Mesenchymal stem cell (in vitro differentiated cells and primary cell): ENCODE data around the gene OR2A25.

ENCODE experiments used
- DNase-seq: peaks from one replicate; pipeline ENCODE4 v3.0.0-alpha.2; 2013
- H2AFZ ChIP-seq: one replicate; pipeline ENCODE4 v1.6.1; 2013; ENCODE audit warnings: low read depth, mild to moderate bottlenecking, control low read depth, inconsistent platforms, low read length, moderate library complexity
- H2AK5ac ChIP-seq: 2 replicates; pipeline ENCODE4 v1.6.1; 2013; ENCODE audit warnings: low read length, moderate library complexity, mild to moderate bottlenecking, inconsistent platforms; ENCODE audit not compliant: severe bottlenecking
- H2BK120ac ChIP-seq: one replicate; pipeline ENCODE4 v1.6.1; 2013; ENCODE audit warnings: low read depth, mild to moderate bottlenecking, inconsistent platforms, low read length, moderate library complexity
- H2BK12ac ChIP-seq, 2 experiments: one replicate each; pipeline ENCODE4 v1.6.1; 2013; ENCODE audit warnings: inconsistent platforms in 2 of 2, low read length in 2 of 2, mild to moderate bottlenecking in 2 of 2, moderate library complexity in 2 of 2, control low read depth in 1 of 2
- H2BK15ac ChIP-seq: one replicate; pipeline ENCODE4 v1.6.1; 2013; ENCODE audit warnings: mild to moderate bottlenecking, low read depth, inconsistent platforms; ENCODE audit not compliant: poor library complexity, severe bottlenecking
- H2BK5ac ChIP-seq: 2 replicates; pipeline ENCODE4 v1.6.1; 2013; ENCODE audit warnings: low read depth, mild to moderate bottlenecking, low read length, control low read depth, inconsistent platforms; ENCODE audit not compliant: poor library complexity, severe bottlenecking
- H3K14ac ChIP-seq, 2 experiments: one replicate each; pipeline ENCODE4 v1.6.1; 2013; ENCODE audit warnings: inconsistent platforms in 2 of 2, low read length in 2 of 2, control low read depth in 1 of 2, mild to moderate bottlenecking in 1 of 2, moderate library complexity in 1 of 2
- H3K18ac ChIP-seq, 2 experiments: one replicate each; pipeline ENCODE4 v1.6.1; 2013; ENCODE audit warnings: inconsistent platforms in 2 of 2, low read length in 2 of 2, control low read depth in 1 of 2, low read depth in 1 of 2, mild to moderate bottlenecking in 1 of 2
- H3K23ac ChIP-seq, 2 experiments: one replicate each; pipeline ENCODE4 v1.6.1; 2013; ENCODE audit warnings: inconsistent platforms in 2 of 2, low read length in 2 of 2, mild to moderate bottlenecking in 2 of 2, moderate library complexity in 2 of 2, control low read depth in 1 of 2
- H3K27ac ChIP-seq: 2 replicates; pipeline ENCODE4 v1.5.1; 2013; ENCODE audit warnings: mild to moderate bottlenecking, moderate library complexity, low read length, control low read depth, inconsistent platforms; ENCODE audit not compliant: poor library complexity, severe bottlenecking
- H3K27me3 ChIP-seq, 2 experiments: 2 replicates each; pipeline versions ENCODE4 v1.6.1 to v1.7.0; 2013; ENCODE audit warnings: low read length in 2 of 2, mild to moderate bottlenecking in 2 of 2, moderate library complexity in 2 of 2, control low read depth in 1 of 2, inconsistent platforms in 1 of 2; ENCODE audit not compliant: control insufficient read depth in 1 of 2, insufficient read depth in 1 of 2
- H3K36me3 ChIP-seq, 2 experiments: 2 replicates each; pipeline versions ENCODE4 v1.6.1 to v1.7.0; 2013; ENCODE audit warnings: low read length in 2 of 2, control low read depth in 1 of 2, inconsistent platforms in 1 of 2, low read depth in 1 of 2, mild to moderate bottlenecking in 1 of 2; ENCODE audit not compliant: insufficient read depth in 2 of 2, control insufficient read depth in 1 of 2
- H3K4ac ChIP-seq, 2 experiments: one replicate each; pipeline ENCODE4 v1.6.1; 2013; ENCODE audit warnings: inconsistent platforms in 2 of 2, low read length in 2 of 2, mild to moderate bottlenecking in 2 of 2, moderate library complexity in 2 of 2, control low read depth in 1 of 2, low read depth in 1 of 2
- H3K4me1 ChIP-seq: 2 replicates; pipeline ENCODE4 v1.6.1; 2013; ENCODE audit warnings: low read depth, low read length, control low read depth; ENCODE audit not compliant: control insufficient read depth, insufficient read depth
- H3K4me2 ChIP-seq: 2 replicates; pipeline ENCODE4 v1.6.1; 2013; ENCODE audit warnings: low read length, mild to moderate bottlenecking, inconsistent platforms; ENCODE audit not compliant: poor library complexity, severe bottlenecking
- H3K4me3 ChIP-seq, 2 experiments: 2 replicates each; pipeline versions ENCODE4 v1.5.1 to v1.7.0; 2013; ENCODE audit warnings: low read length in 2 of 2, mild to moderate bottlenecking in 2 of 2, control low read depth in 1 of 2, low read depth in 1 of 2; ENCODE audit not compliant: insufficient read depth in 1 of 2
- H3K79me1 ChIP-seq: replicated peaks from 2 replicates; pipeline ENCODE4 v1.6.1; 2013; ENCODE audit warnings: mild to moderate bottlenecking, control low read depth, low read length, inconsistent platforms; ENCODE audit not compliant: poor library complexity, severe bottlenecking
- H3K9ac ChIP-seq: 2 replicates; pipeline ENCODE4 v1.7.0; 2013; ENCODE audit warnings: mild to moderate bottlenecking, low read length, moderate library complexity
- H3K9me3 ChIP-seq: 2 replicates; pipeline ENCODE4 v1.7.0; 2013; ENCODE audit warnings: mild to moderate bottlenecking, low read length; ENCODE audit not compliant: control insufficient read depth
- H4K8ac ChIP-seq: one replicate; pipeline ENCODE4 v1.6.1; 2013; ENCODE audit warnings: inconsistent platforms, mild to moderate bottlenecking, low read length, moderate library complexity
- H4K91ac ChIP-seq: one replicate; pipeline ENCODE4 v1.6.1; 2013; ENCODE audit warnings: mild to moderate bottlenecking, low read length, inconsistent platforms
- WGBS: methylation state at CpG from one replicate; pipeline ENCODE4 v1.1.7; 2013; ENCODE audit warnings: mixed read lengths; 5-methylcytosine and 5-hydroxymethylcytosine counted together

The OR2A25 gene

DNA sequence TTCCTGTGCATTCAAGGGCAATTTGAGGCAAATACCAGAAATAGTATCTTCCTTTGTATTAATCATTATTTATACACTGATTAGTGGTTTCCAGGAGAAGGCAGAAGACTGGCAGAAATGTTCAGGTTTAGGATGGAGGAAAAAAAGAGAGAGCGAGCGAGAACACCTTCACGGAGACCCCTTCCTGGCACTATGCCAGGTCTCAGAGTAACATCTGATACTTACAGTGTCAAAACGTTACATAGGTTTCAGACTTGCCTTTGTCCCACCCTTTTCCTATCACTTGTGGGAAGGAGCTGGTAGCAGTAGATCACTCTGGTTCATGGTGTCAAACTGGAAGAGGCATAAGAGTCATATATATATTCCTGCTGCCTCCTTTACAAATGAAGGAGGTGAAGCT is 17.1 kb downstream of the OR2A25 start:
- no peak overlapping the region for H2AK5ac ChIP-seq
- no peak overlapping the region for H2BK12ac ChIP-seq
- H2BK5ac ChIP-seq, result no peak overlapping the region
- no peaks in the 10 kb centered on the region for H3K27me3 ChIP-seq
- H3K9me3 ChIP-seq, result no peaks in the 10 kb centered on the region
- no peak overlapping the region for H3K27ac ChIP-seq
- H4K91ac ChIP-seq, result no peak overlapping the region
- H3K4me1 ChIP-seq, result no peaks in the 10 kb centered on the region
- no peak overlapping the region for H3K23ac ChIP-seq
- H2AFZ ChIP-seq, result no peak overlapping the region
- no peaks in the 10 kb centered on the region for H3K79me1 ChIP-seq
- no peak for DNase-seq
- no peak overlapping the region for H3K4me2 ChIP-seq
- H3K18ac ChIP-seq, result no peak overlapping the region
- no peak overlapping the region for H3K4ac ChIP-seq
- no peak overlapping the region for H3K14ac ChIP-seq
- 20% methylated on average over 1 of the region's 4 CpGs for WGBS
- no peaks in the 10 kb centered on the region for H3K36me3 ChIP-seq
- no peak overlapping the region for H4K8ac ChIP-seq
- H3K4me3 ChIP-seq, result no peak overlapping the region
- H3K9ac ChIP-seq, result no peak overlapping the region
- H2BK15ac ChIP-seq, result no peak overlapping the region
- H2BK120ac ChIP-seq, result no peak overlapping the region

DNA sequence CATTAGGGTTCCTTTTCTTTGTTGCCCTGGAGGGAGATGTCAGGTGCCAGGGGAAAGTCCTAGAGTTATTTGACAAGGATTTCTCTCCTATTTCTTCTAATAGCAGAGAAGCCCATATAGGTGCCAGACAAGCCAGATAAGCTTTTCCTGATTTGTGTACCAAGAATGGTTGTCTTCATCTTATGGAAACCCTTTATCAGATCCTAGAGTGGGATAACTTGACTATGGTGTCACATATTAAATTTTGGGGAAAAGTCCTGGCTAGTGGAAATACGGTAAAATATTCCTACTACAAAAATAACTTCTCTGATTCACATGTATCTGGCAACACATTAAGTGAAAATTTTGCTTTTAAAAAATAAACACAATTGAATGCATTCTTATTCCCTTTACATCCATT is 17.6 kb downstream of the OR2A25 start:
- Histone ChIP-seq H2AK5ac (no peak overlapping the region), H2BK120ac (no peak overlapping the region), H4K91ac (no peak overlapping the region), H2AFZ (no peak overlapping the region), H2BK15ac (no peak overlapping the region), H3K27ac (no peak overlapping the region), H3K4me2 (no peak overlapping the region), H3K36me3 (no peaks in the 10 kb centered on the region), H3K4ac (no peak overlapping the region), H3K9me3 (no peaks in the 10 kb centered on the region), H3K9ac (no peak overlapping the region), H4K8ac (no peak overlapping the region), H3K4me1 (no peaks in the 10 kb centered on the region), H3K18ac (no peak overlapping the region), H2BK12ac (no peak overlapping the region), H3K79me1 (no peaks in the 10 kb centered on the region), H3K23ac (no peak overlapping the region), H3K14ac (no peak overlapping the region), H3K27me3 (no peaks in the 10 kb centered on the region), H2BK5ac (no peak overlapping the region), H3K4me3 (no peak overlapping the region)
- no CpG with 5 or more reads among the region's 1 CpG for WGBS
- DNase-seq, result no peak

DNA sequence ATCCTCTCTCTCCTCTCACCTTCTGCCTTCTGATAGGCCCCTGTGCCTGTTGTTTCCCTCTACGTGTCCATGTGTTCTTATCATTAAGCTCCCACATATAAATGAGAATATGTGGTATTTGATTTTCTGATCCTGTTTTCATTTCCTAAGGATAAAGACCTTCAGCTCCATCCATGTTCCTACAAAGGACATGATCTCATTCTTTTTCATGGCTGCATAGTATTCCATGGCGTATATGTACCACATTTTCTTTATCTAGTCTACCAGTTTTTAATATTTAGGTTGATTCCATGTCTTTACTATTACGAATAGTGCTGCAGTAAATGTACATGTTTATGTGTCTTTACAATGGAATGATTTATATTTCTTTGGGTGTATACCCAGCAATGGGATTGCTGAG is 21.1 kb downstream of the OR2A25 start:
- no peaks in the 10 kb centered on the region for H3K9me3 ChIP-seq
- H3K4me3 ChIP-seq, result no peak overlapping the region
- H3K23ac ChIP-seq, result no peak overlapping the region
- H2BK15ac ChIP-seq, result no peak overlapping the region
- H3K79me1 ChIP-seq, result no peaks in the 10 kb centered on the region
- no peak overlapping the region for H2AK5ac ChIP-seq
- H4K91ac ChIP-seq, result no peak overlapping the region
- no peak overlapping the region for H3K27ac ChIP-seq
- no peak overlapping the region for H3K14ac ChIP-seq
- H2BK12ac ChIP-seq, result no peak overlapping the region
- H4K8ac ChIP-seq, result no peak overlapping the region
- H2BK120ac ChIP-seq, result no peak overlapping the region
- WGBS, result 61% methylated on average over 1 of the region's 3 CpGs
- no peaks in the 10 kb centered on the region for H3K27me3 ChIP-seq
- H3K4me1 ChIP-seq, result no peaks in the 10 kb centered on the region
- DNase-seq, result no peak
- no peak overlapping the region for H3K4ac ChIP-seq
- H2BK5ac ChIP-seq, result no peak overlapping the region
- no peak overlapping the region for H3K9ac ChIP-seq
- no peak overlapping the region for H3K4me2 ChIP-seq
- H3K18ac ChIP-seq, result no peak overlapping the region
- H2AFZ ChIP-seq, result no peak overlapping the region
- no peaks in the 10 kb centered on the region for H3K36me3 ChIP-seq

DNA sequence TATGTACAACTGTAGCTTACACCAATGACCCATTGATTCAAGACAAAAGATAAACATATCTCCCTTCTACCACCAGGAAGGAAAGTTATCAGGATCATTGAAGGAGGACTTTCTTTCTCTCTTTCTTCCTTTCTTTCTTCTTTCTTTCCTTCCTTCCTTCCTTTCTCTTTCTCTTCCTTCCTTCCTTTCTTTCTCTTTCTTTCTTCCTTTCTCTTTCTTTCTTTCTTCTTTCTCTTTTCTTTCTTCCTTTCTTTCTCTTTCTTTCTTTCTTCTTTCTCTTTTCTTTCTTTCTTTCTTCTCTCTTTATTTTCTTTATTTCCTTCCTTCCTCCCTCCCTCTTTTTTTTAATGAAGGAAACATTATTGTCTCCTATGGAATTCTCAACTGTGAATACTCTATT is 29.2 kb downstream of the OR2A25 start:
- Histone ChIP-seq H3K79me1 (no peaks in the 10 kb centered on the region), H3K14ac (no peak overlapping the region), H3K4me2 (no peak overlapping the region), H3K36me3 (no peaks in the 10 kb centered on the region), H2BK15ac (no peak overlapping the region), H3K4me1 (no peaks in the 10 kb centered on the region), H2AK5ac (no peak overlapping the region), H2AFZ (no peak overlapping the region), H2BK12ac (no peak overlapping the region), H3K27ac (no peak overlapping the region), H3K27me3 (no peaks in the 10 kb centered on the region), H2BK120ac (no peak overlapping the region), H3K4me3 (no peak overlapping the region), H3K4ac (no peak overlapping the region), H3K9ac (no peak overlapping the region), H2BK5ac (no peak overlapping the region), H4K8ac (no peak overlapping the region), H3K23ac (no peak overlapping the region), H3K9me3 (no peaks in the 10 kb centered on the region), H4K91ac (no peak overlapping the region), H3K18ac (no peak overlapping the region)
- DNase-seq, result no peak
